ENCODE data around the gene TECRL.

DNA sequence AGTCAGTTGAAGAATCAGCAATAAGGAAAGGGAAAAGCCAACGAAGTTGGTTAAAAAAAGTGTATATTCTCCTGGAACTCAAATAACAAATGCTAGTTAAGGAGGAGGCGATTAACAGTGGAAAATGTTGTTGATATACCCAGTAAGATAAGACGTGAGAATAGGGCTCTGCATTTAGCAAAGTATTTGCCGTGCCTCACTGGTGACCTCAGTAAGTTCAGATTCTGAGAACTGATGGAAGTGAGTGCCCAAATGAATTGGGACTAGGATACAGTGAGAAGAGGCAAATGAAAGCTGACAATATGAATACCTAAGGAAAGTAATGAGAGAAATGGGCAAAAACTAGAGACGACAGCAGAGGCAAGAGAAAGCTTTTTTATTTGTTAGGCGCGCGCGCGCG lies 3.5 kb downstream of the TECRL start:
- TF ChIP-seq POLR2AphosphoS5 (IDR thresholded peaks at IDR 0.05; ENCODE audit: low read depth, low read length) (no peak), POLR2A (IDR thresholded peaks at IDR 0.05; ENCODE audit: low read depth, low read length) (no peak)
